Calu3 (cell line): ENCODE measurements around the gene APP. TPM values are rescaled to one million over a fixed set of nuclear protein-coding genes. Genes with fewer than 3 reads are reported as not detected.

Experiments used
- BruUV-seq: library from RNA; stranded (reverse); fragments of 400-500 nt; replicated peaks from 2 replicates; lab custom pipeline; 2021; lab: Mats Ljungman, UMichigan
- CTCF ChIA-PET: fragments of 300-600 bp; sonication (Branson Sonifier 250); formaldehyde crosslinking; loops from one replicate; lab custom pipeline; 2022; ENCODE audit warnings: antibody characterized with exemption; lab: Charles Lee
- DNase-seq: peaks from one replicate; pipeline ENCODE4 v3.0.0; 2022
- H3K27ac Mint-ChIP-seq: one replicate; pipeline ENCODE4 v1.8.0; 2022; ENCODE audit warnings: mixed read lengths; ENCODE audit not compliant: unreplicated experiment
- H3K27me3 Mint-ChIP-seq: one replicate; pipeline ENCODE4 v1.8.0; 2022; ENCODE audit warnings: mixed read lengths; ENCODE audit not compliant: unreplicated experiment
- H3K36me3 Mint-ChIP-seq: one replicate; pipeline ENCODE4 v1.8.0; 2022; ENCODE audit warnings: mild to moderate bottlenecking, moderate library complexity, mixed read lengths; ENCODE audit not compliant: insufficient read depth, unreplicated experiment
- H3K4me1 Mint-ChIP-seq: one replicate; pipeline ENCODE4 v1.8.0; 2022; ENCODE audit warnings: mild to moderate bottlenecking, low read depth, mixed read lengths; ENCODE audit not compliant: unreplicated experiment
- H3K4me3 Mint-ChIP-seq: one replicate; pipeline ENCODE4 v1.8.0; 2022; ENCODE audit warnings: mild to moderate bottlenecking, low read depth, moderate library complexity, mixed read lengths; ENCODE audit not compliant: unreplicated experiment
- H3K9me3 Mint-ChIP-seq: one replicate; pipeline ENCODE4 v1.8.0; 2022; ENCODE audit warnings: low read depth, mixed read lengths; ENCODE audit not compliant: unreplicated experiment
- intact Hi-C: fragments of 100-400 bp; cut with micrococcal nuclease; formaldehyde crosslinking; loops from one replicate; pipeline ENCODE4 v1.10.0; 2022; ENCODE audit not compliant: unreplicated experiment
- total RNA-seq: library from RNA; stranded (reverse); gene quantifications from 2 replicates; pipeline ENCODE4 v1.2.3, GENCODE V29; 2022
- TF ChIP-seq, protein P1 (sequence below): fragments of 200-600 bp; IDR thresholded peaks from one replicate; pipeline ENCODE4 v1.8.0; 2022; ENCODE audit warnings: antibody characterized with exemption; ENCODE audit not compliant: unreplicated experiment

The APP gene
- total RNA-seq, 1 experiment from 2014 or later = 566 TPM

DNA sequence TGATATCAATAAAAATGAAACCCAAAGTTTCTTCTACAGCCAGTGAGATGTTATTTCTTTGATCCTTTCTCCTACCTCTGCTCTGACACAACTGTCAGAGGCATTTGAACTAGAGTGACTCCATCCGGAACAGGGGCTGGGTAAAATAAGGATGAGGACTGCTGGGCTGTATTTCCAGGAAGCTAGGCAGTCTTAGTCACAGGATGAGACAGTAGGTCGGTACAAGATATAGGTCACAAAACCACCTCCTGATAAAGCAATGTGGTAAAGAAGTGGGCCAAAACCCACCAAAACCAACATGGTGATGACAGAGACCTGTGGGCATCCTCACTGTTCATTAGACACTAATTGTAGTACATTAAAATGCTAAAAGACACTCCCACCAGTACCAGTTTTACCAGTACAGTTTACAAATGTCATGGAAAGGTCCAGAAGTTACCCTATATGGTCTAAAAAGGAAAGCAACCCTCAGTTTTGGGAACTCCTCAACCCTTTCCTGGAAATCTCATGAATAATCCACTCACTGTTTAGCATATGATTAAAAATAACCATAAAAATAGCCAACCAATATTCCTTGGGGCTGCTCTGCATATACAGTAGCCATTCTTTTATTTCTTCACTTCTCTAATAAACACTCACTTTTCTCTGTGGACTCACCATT is 339.1 kb downstream of the APP start:
- TF ChIP-seq, protein P1, sequence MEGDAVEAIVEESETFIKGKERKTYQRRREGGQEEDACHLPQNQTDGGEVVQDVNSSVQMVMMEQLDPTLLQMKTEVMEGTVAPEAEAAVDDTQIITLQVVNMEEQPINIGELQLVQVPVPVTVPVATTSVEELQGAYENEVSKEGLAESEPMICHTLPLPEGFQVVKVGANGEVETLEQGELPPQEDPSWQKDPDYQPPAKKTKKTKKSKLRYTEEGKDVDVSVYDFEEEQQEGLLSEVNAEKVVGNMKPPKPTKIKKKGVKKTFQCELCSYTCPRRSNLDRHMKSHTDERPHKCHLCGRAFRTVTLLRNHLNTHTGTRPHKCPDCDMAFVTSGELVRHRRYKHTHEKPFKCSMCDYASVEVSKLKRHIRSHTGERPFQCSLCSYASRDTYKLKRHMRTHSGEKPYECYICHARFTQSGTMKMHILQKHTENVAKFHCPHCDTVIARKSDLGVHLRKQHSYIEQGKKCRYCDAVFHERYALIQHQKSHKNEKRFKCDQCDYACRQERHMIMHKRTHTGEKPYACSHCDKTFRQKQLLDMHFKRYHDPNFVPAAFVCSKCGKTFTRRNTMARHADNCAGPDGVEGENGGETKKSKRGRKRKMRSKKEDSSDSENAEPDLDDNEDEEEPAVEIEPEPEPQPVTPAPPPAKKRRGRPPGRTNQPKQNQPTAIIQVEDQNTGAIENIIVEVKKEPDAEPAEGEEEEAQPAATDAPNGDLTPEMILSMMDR = no peak
- peaks cover 13% of the 10 kb centered on the region for H3K27me3 Mint-ChIP-seq
- H3K4me1 Mint-ChIP-seq = peaks cover 36% of the 10 kb centered on the region
- peaks cover 5% of the 10 kb centered on the region for H3K9me3 Mint-ChIP-seq
- no peak for DNase-seq
- no TSS peak for BruUV-seq
- CTCF ChIA-PET = no interaction called here
- no peaks in the 10 kb centered on the region for H3K36me3 Mint-ChIP-seq
- no peak overlapping the region for H3K27ac Mint-ChIP-seq
- no peak overlapping the region for H3K4me3 Mint-ChIP-seq
- intact Hi-C loops = no loop called here
